Frontal cortex (tissue), 4 donors: ENCODE results near the gene PRDM5. TPM values are rescaled to one million over a fixed set of nuclear protein-coding genes. Genes with fewer than 3 reads are reported as not detected.
A peak's percentile ranks its signal among the peaks of the same experiment; 100 is the strongest.

Experiments
- DNase-seq, 2 donors: peaks; one replicate each; pipeline ENCODE4 v3.0.0; 2012; ENCODE audit warnings: low spot score in 2 of 2
- FAIRE-seq: peaks from 2 replicates; lab custom pipeline; 2012; peaks lifted over from hg19 to GRCh38; lab: Jason Lieb, UNC
- total RNA-seq: library from RNA; depleted of rRNA; stranded (reverse); fragments of >200 nt; gene quantifications from one replicate; pipeline ENCODE4 v1.2.3, GENCODE V29; 2014
- donor health status: control.
- donor health status: control.
- donor health status: control.

Gene PRDM5
- total RNA-seq, 1 donor from 2014 or later = 14.7 TPM

DNA sequence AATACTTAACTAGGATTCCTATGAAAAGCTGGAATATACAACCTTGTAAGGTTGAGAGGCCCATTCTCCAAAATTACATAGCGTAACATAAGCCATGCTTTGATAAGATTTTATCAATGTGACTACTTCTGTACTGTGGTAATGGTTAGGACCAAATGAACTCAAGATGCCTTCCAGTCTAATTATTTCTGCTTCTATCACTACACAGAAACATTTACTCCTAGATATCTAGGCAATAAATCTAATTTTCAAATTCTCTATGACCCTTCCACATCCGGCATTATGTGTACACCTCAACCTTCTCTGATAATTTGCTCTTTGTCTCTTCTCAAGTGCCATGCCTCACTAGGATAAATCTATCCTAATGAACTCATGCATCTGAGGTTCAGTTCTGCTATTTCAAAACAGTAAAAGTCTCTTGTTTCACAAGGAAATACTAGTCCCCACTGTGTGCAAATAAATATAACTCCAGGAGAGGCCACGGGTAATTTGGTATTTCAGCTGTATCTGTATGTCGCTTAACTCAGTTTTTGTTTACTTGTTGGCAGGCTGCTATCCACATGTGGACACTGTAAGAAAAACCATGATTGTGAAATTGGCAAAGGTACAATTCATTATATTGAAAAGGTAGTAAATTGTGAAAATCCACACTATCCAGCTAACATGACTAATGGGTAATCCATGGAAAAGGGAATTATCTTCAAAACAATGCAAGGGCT is 93.3 kb downstream of the PRDM5 start:
- DNase-seq = no peak
- FAIRE-seq = no peak

DNA sequence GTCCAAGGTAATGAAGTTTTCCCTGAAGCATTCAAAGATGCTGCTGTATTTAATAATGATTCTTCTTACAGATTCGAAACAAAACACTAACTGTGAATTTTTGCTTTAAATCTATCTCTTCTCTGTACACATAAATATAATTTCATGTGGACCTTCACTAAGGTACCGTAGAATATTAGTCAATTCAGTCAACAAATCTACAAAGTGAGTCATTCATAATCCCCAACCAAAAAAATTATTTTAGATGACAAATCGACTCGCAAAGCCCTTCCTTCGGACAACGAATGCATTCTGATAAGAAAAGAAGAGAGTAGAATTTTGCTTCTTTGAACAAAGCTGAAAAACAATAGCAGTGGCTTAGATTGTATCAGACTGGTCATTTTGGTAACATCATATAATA is 95.7 kb downstream of the PRDM5 start:
- DNase-seq (no peak), FAIRE-seq (no peak)

DNA sequence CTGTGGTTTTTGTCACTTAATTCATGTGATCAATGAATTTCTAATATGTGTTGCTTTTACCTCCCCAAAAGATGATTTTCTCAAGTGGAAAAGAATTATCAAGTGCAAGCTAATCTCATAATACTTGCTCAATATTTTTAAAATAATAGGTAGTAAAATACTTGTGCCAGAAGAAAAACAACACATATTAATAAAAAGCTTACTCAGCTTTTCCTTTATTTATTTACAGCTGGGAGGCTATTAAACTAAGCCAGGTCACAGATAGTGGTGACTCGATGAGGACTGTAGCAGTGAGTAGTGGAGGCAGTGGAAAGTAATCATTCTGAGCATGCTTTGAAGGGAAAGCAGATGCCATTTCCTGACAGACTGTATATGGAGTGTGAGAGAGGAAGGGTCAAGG is 96.1 kb downstream of the PRDM5 start:
- DNase-seq (no peak), FAIRE-seq (no peak)

DNA sequence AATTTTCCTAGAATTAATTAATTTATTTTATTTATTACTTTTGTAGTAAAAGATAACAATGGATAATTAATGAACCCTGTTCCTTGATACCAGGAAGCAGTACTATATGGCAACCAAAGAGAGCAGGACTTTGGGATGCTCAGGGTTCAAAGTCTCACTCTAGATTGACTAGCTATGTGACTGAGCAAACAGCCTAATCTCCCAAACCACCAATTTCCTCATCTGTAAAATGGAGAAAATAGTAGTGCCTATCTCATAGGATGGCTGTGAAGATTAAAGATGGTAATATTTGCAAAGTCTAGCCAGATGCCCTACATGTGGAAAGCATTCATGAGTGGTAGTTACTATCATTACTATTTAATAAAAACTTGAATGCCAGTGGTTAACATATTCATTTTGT is 97.6 kb downstream of the PRDM5 start:
- no peak for DNase-seq
- no peak for FAIRE-seq

DNA sequence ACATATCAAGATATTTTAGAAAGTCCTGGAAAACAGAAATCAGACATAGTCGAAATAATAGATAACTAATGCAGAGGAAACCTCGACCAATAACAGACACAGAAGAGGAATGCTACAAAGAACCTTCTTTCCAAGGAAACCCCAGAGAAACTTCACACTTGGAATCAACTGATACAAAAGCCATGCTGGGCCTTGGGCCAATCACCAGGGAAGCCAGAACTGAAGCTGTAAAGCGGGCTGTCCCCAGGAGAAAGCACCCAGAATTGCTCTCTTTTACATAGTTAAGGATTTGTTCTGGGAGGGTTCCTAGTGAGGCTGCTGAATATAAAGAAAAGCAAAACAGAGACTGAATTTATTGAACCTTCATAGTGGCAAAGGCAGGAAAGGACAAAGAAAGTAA is 100.5 kb downstream of the PRDM5 start:
- no peak for FAIRE-seq
- no peak for DNase-seq

DNA sequence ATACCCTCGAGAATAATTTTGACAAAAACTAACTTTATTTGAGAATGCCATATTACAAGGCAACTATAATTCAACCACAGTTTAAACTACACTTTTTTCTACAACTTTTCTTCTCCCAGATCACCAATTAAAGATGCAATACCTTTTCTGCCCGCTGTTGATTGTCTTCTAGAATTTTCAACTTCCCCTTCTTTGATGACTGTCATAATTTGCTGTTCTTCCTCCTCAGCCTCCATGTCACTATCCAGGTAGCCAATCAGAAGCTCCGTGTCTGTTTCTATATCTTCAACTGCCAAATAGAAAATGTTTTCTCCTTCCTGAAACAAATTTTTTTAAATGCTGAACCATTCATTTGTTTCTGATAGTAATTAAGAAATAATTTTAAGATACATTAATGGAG is 101.5 kb downstream of the PRDM5 start:
- no peak for DNase-seq
- FAIRE-seq = no peak

DNA sequence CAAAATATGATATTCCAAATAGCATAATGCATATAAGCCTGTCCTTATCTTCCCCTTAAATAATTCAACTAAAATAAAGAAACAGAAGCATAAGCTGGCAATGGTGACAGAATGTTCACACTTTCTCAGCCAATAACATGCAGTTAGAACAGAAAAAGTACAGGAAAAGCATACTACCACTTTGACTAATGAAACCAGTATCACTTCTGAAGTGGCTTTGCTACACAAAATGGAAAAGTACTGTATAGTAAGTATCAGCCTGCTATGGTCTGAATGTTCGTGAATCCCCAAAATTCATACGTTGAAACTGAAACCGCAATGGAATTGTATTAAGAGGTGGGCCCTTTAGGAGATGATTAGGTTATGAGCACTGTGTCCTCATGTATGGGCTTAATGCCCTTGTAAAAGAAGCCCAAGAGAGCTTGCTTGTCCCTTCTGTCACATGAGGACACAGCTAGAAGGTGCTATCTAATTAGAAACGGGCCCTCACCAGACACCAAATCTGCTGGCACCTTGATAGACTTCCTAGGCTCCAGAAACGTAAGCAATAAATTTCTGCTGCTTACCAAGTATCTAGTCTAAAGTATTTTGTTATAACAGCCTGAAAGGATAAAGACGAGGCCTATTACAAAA is 102.6 kb downstream of the PRDM5 start:
- no peak for FAIRE-seq
- no peak for DNase-seq

DNA sequence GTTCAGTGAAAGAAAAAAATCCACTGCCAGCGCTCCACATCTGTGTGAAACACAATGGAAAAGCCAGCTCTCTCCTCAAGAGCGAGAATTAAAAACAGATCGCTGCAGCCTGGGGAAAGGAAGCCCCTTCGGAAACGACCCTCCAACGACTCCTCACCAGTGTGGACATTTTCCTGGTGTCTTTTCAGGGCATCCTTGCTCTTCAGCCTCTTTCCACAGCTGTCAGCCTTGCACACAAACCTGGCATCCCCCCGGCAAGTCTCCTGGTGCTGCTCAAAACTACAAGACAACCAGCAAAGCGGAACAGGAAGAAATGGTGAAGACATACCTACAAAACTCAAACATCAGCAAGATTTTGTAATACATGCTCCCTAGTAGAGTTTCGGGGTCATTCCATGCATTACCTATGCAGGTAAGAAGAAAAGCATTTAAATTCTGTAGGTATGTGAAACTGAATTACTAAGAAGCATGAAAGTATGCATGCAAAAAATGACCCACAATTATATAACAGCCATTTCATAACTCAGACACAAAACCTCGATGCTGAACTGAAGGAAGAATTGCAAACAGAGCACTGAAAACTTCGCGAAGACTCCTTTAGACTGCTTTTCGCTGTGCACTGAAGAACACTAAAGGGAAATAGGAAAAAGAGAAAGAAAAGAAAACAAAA is 106.1 kb downstream of the PRDM5 start:
- no peak for FAIRE-seq
- no peak for DNase-seq

DNA sequence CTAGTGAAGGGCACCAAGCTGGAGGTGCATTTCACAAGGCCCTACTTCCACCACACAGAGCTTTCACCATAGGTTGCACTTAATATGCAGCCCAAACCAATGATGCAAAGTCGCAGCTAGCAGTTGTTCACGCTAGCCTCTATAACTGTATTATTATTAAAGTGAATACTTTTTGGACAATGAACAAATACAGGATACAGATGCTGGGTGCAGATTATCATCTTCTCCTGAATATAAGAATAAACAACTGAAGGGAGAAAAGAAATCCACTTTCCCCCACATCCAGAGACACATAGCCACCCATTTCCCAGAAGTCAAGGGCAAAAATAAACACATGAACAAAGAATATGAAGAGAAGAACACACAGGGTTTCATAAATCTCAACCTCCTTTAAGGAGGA is 107.2 kb downstream of the PRDM5 start:
- DNase-seq = no peak
- FAIRE-seq = no peak

DNA sequence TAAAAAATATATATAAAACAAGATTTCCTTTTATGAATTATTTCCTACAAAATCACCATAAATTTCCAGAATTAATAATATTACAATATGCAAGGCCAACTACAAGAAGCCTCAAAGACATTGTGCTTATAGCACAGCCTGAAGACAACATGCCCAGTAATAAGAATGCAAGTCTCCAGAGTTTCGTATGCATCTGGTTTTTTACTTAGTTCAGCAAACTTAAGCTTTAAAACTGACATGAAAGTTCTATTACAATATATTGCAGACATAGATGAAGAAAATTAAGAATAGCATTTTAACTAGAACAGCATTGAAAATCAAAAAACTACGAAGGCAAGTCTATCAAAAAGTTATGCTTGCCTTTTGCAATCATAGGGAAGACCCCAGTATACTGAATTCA is 107.6 kb downstream of the PRDM5 start:
- FAIRE-seq (no peak), DNase-seq (no peak)

DNA sequence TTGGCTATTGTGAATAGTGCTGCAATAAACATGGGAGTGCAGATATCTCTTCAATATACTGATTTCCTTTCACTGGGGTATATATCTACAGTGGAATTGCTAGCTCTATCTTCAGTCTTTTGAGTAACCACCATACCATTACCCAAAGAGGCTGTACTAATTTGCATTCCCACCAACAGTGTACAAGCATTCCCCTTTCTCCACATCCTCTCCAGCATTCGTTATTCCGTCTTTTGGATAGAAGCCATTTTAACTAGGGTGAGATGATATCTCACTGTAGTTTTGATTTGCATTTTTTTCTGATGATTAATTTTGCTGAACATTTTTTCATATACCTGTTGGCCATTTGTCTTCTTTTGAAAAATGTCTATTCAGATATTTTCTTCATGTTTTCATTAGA is 110.3 kb downstream of the PRDM5 start:
- no peak for DNase-seq

DNA sequence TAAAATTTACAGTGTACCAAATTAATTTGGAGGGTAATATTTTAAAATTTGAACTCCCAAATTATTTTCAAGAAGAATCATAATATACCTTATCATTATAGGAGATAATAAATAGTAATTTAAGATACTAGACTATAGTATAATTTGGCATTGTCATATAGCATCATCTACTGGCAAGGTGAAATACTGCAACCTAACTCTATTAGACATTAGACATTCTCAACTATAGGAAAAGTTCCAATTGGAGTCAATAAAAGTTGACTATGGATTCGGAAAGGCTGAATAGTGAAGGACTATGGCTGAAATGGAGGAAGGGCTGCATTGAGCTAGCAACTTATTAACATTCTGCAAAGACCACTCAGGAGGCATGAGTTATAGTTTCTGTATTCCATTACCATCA is 113.0 kb downstream of the PRDM5 start:
- no peak for FAIRE-seq
- no peak for DNase-seq

More for the DNA sequence above, 110.3 kb downstream of the PRDM5 start:
- FAIRE-seq = no peak

DNA sequence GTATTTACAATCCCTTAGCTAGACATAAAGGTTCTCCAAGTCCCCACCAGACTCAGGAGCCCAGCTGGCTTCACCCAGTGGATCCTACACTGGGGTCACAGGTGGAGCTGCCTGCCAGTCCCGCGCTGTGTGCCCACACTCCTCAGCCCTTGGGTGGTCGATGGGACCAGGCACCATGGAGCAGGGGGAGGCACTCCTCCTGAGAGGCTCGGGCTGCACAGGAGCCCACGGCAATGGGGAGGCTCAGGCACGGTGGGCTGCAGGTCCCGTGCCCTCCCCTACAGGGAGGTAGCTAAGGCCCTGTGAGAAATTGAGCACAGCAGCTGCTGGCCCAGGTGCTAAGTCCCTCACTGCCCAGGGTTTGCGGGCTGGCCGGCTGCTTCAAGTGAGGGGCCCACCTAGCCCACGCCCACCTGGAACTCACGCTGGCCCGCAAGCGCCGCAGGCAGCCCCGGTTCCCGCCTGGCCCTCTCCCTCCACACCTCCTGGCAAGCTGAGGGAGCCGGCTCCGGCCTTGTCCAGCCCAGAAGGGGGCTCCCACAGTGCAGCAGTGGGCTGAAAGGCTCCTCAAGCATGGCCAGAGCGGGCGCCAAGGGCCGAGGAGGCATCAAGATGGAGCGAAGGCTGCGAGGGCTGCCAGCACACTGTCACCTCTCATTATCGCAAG is 113.9 kb downstream of the PRDM5 start:
- DNase-seq (no peak), FAIRE-seq (no peak)

DNA sequence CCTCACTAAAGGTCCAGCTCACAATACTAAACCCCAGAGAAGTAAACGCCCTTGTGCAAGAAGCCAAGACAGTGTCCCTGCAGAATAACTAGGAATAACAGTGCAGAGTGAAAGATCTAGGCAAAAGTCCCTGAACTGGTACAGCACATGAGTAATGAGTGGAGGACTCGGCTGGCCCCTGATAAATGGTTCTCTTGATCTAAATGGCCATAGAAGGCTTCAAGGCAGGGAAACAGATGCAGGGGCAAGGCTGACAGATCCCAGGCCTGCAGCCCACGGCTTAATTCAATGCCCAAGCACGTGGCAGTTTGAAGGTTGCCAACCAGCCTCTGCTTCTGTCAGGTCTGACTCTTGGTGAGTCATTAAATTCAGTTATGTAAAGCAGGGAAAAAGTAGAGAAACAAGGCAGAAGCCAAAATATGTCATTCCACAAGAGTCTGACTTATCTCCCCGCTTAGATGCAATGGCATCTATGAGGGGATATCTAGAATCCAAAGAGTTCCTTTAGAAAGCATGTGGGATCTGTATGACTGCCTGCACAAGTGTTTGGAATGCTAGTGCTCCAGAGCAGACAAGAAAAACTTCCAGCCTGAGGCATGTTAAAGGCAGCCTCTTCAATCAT is 121.3 kb downstream of the PRDM5 start:
- no peak for FAIRE-seq
- DNase-seq = peak; percentile 7 to 20

DNA sequence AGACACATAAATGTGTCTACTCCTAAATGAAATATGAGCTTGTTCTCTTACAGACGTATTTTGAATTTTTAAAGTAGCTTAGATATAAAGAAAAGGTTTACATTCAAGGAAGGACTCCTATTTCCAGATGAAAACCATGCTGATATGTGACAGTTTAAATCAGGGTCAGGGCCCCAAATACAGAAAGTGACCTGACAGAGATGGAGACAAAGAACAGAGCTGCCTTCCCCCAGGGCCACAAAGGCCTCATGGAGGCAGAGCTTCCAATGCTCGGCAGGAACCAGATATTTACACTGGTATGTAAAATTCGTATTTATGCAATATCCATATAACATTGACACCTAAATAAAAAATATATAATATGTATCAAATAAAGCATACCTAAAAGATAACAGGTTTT is 124.0 kb downstream of the PRDM5 start:
- FAIRE-seq = no peak

DNA sequence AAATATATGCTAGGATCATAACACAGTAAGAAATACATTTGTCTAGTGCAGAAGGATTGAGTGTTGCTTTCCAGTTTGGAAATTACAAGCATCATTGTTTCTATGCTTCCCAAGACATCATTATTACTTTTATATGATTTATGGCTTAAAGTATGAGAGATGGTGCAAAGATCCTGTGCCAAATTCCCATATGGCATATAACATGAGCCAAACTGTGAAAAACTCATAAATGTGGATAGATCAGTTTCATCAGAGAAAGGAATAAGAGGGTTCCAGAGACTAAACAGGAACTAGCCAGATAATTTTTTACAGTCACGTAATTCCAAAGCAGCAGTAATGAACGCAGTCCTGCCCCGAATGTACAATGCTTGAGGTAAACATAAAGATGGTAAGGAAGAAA is 126.3 kb downstream of the PRDM5 start:
- no peak for DNase-seq
- no peak for FAIRE-seq

More for the DNA sequence above, 124.0 kb downstream of the PRDM5 start:
- no peak for DNase-seq

DNA sequence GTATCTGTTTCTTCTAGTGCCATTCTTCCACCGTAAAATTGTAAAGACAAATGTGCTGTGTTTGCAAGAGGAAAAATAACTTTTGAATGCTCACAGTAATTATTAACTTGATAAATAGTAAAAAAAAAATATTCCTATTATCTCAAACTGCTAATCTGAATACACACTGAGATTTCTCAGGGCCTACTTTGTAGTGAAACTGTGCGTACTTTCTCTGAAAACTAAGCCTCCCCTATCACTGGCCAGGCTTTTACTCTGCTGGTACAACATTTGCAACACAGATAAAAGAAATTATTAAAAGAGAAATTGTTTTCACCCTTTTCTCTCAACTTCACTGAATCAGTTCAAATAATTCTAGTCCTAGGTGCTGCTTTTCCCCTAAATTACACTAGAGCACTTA is 137.3 kb downstream of the PRDM5 start:
- DNase-seq (no peak), FAIRE-seq (no peak)

DNA sequence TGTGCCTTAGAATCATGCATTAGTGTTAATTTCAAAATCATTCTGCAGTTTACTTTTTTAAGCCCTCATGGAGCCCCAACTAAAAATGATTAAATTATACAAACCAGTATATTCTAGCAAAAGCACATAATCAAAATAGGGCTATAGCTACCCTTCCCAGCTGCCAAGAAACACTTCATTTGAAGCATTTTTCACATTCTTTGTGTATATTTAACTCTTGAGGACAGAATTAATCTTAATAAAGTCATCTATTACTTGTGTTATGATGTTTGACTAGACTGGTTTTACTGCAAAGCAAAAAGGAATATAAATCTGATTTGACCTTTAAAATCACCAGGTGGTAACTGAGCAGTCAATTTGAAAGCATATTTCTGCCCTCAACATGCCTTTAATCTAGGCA is 145.1 kb downstream of the PRDM5 start:
- DNase-seq (no peak), FAIRE-seq (no peak)

DNA sequence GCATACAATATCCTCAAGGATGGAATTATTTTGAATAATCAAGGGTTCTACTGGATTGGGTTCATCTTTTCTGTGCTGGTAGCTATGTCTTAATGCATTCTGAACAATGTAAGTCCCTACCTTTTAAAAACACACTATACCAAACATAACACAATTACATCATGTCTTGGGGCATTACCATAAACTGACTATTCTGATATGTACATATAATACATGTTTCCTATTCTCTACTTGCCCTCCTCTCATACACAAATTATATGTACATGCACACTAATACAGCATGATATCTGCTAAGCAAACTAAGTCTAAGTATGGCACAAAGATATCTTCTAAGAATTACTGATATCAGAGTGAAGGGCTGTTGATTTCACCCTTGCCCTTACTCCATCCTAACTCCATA is 147.1 kb downstream of the PRDM5 start:
- FAIRE-seq = no peak
- DNase-seq = no peak

DNA sequence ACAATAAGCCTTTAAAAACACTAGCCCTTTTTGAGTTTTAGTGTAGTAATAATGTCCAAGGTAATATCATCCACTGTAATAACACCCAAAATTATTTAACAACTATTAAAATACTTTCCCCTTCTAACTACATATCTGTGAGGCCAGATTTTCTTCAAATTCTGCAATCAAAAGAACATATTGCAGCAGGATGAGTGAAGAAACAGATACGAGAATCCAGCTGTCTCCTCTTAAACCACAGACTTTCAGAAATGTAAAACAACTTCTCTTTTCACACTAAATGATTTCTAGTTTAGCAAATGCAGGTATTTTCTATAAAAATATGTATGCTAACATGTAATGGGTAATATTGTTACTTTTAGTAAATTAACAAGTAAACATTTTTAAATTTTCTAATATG is 148.9 kb downstream of the PRDM5 start:
- no peak for DNase-seq
- FAIRE-seq = no peak
